HuH-7 (cell line): ENCODE data around the gene OR1A2.
"Not testable (repeated sequence)": the region's sequence is repeated elsewhere in the genome, so short reads cannot be mapped to it uniquely, and the experiment has no call there.

ENCODE experiments used
- DNase-seq: peaks from one replicate; pipeline ENCODE4 v3.0.0; 2011; ENCODE audit warnings: low spot score

Gene OR1A2, protein sequence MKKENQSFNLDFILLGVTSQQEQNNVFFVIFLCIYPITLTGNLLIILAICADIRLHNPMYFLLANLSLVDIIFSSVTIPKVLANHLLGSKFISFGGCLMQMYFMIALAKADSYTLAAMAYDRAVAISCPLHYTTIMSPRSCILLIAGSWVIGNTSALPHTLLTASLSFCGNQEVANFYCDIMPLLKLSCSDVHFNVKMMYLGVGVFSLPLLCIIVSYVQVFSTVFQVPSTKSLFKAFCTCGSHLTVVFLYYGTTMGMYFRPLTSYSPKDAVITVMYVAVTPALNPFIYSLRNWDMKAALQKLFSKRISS

DNA sequence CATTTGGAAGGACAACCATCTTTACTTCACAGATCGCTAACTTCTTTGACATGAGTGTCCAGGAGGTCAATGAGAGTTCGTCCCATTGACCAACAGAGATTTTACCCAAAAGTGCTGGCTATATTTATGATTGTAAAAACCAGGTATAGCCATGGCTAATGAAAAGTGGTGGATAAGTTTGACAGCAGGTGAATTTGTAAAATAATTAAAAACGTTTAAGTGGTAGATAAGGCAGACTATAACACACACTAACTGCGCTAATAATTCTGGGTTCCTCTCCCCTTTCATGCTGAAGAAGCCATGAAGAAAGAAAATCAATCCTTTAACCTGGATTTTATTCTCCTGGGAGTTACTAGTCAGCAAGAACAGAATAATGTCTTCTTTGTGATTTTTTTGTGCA, at the start of gene OR1A2:
OR1A2 (plus strand) TSS at position 301 of the 400 bp plus-strand sequence; CDS start at position 301, 0 bp downstream.
- DNase-seq = no peak

DNA sequence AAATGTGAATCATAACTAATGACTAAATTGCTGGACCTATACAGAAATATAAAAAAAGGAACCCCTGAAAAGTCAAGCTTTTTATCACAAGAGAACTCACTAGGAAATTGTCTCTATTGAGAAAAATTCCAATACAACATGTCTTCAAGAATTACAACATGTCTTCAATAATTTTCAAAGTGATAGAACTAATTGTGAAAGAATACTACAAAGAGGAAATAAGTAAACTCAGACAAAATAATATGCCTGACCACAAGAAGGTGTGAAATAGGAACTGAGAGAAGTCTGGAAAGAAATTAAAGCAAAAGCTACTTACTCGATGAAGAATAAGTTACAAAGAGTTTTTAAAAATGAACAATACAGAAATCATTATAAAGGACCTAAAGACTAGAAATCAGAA, 40.1 kb upstream of the OR1A2 start:
- no peak for DNase-seq

GRCh38 chr17:3167574-3167973, 29.7 kb upstream of the OR1A2 start:
- DNase-seq = no peak

DNA sequence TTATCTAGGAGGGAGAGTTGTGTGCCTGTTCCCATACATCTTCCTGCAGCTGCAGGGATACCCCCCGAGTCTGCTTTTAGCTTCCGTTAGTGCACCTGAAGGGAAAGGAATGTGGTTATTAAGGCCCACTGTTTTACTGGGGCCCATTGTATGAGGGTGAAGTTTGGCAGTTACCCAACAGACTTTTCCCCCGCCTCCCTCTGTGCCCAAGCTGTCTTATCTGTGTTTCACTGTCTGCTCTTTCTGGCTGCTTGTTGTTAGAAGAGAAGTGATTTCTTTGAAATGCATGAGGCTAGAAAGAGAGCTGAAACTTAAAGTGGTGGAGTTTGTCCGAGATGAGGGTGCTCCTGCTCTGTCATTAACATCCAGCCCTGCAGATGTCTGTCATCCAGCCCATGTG, 7.4 kb upstream of the OR1A2 start:
- no peak for DNase-seq

DNA sequence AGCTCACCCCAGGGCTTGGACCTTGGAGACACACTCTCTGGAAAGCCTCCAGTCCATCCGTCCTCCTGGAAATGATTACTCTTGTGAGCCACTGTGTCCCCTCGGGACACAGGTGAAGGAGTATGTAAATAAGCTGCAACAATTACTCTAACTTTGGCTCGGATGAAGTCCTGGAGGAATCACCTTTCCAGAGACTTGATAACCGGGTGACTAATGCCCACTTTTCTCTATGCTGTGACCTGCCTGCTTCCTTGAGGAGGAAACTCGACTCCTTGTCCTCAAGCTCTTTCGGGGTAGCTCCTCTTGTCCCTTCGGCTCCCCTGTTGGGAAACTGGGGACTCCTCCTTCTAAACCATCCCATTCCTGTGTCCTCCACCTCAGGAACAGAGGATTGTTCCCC, 10.0 kb downstream of the OR1A2 start, which contains the start of gene OR1A1:
OR1A1 (plus strand) TSS at position 301 of the 400 bp plus-strand sequence. CDS start 7,954 bp downstream, outside the sequence.
- no peak for DNase-seq

DNA sequence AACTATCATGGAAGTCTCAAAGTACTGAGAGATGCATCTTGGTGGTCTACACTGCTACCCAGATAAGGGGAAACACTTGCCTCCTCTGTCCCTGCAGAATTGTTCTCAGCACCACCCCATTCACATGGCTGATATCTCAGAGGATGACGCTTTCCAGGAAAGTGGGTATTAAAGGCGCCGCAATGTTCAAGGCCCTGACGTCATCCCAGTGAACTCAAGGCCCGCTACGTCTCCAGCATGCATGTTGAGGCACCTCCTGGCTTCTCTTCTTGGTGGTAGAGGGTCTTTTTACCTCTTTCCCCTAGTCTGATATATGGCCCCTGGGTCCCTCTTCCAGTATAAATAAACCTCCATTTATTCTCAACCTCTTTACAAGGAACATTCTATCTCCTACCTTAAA, 11.2 kb downstream of the OR1A2 start:
- DNase-seq = no peak

DNA sequence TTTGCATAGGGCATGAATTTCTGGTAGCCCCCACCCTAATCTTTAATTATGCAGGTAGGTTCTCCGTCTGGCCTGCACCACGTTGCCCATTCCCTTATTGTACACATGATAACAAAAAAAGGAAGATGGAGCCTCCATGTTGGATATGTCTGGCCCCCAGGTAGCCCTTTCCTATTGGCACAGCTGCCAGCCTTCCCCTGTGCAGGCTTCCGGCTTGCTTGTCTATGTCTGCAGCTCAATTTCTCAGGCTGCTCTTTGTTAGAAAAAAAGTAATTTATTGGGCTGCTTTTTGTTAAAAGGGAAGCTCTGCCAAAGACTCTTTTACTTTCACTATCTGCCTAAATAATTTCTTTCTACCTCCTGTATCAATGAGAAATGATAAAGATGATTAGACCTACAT, 15.7 kb downstream of the OR1A2 start:
- no peak for DNase-seq

- no peak for DNase-seq
Observed at GRCh38 chr17:3213587-3213986, 16.3 kb downstream of the OR1A2 start.

GRCh38 chr17:3219978-3220377, 22.7 kb downstream of the OR1A2 start:
- not testable (repeated sequence) for DNase-seq

DNA sequence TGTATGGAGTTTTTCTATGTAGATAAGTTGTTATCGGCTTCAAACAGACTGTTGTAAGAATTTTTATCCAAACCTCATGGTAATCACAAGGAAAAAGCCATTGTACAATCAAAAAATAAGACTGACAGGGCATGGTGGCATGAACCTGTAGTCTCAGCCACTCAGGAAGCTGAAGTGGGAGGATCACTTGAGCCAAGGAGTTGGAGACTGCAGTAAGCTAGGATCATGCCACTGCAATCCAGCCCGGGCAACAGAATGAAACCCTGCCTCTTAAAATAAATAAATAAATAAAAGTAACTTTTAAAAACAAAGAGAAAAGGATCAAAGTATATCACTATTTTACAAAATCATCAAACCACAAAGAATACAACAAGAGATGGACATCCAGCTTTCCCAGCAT, 24.5 kb downstream of the OR1A2 start:
- DNase-seq = no peak

DNA sequence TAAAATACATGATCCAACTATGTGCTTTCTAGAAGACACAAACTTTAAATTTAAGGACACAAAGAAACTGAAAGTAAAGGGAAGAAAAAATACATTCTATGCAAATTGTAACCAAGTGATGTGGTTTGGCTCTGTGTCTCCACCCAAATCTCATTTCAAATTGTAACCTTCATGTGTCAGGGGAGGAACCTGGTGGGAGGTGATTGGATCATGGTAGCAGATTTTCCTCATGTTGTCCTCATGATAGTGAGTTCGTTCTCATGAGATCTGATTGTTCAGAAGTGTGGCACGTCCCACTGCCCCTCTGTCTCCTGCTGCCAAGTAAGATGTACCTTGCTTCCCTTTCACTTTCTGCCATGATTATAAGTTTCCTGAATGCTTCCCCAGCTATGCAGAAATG, 25.2 kb downstream of the OR1A2 start:
- no peak for DNase-seq

- not testable (repeated sequence) for DNase-seq
Observed at GRCh38 chr17:3224721-3225352, 27.5 kb downstream of the OR1A2 start.

- DNase-seq = not testable (repeated sequence)
Observed at GRCh38 chr17:3232300-3232699, 35.0 kb downstream of the OR1A2 start.

GRCh38 chr17:3238685-3239084, 41.4 kb downstream of the OR1A2 start:
- DNase-seq = not testable (repeated sequence)

GRCh38 chr17:3241044-3241443, 43.7 kb downstream of the OR1A2 start:
- DNase-seq = not testable (repeated sequence)

DNA sequence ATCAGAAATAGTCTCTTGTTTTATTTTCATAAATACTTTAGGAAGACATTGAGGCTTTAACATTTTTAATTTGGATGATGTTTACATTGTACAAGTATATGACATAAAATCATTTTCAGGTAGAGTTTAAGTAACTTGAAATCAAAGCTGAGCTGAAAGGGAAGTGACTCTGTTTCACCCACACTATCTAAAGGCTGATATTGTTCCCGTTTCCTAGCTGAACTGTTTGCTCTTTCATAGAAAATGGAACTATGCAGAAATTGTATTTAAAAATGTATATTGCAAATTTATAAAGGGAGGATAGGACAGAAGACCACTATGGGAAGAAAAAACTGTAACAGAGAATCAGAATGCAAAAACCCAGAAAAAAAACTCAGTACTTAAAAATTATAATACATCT, 47.5 kb downstream of the OR1A2 start:
- DNase-seq = not testable (repeated sequence)
